Stomach smooth muscle (tissue), 2 donors: Measurements from ENCODE around the gene HRNR.
"Not testable (repeated sequence)": the region's sequence is repeated elsewhere in the genome, so short reads cannot be mapped to it uniquely, and the experiment has no call there.

Experiments used
- H3K27ac ChIP-seq: one replicate; pipeline ENCODE4 v1.7.0; 2013; ENCODE audit warnings: mild to moderate bottlenecking, low read length, inconsistent platforms
- H3K27me3 ChIP-seq, 2 donors: one replicate each; pipeline ENCODE4 v1.7.0; 2013; ENCODE audit warnings: low read length in 2 of 2; ENCODE audit not compliant: insufficient read depth in 2 of 2, control insufficient read depth in 1 of 2
- H3K36me3 ChIP-seq, 2 donors: one replicate each; pipeline ENCODE4 v1.7.0; 2013; ENCODE audit warnings: low read length in 2 of 2; ENCODE audit not compliant: control insufficient read depth in 2 of 2, insufficient read depth in 2 of 2
- H3K4me1 ChIP-seq: one replicate; pipeline ENCODE4 v1.7.0; 2013; ENCODE audit warnings: low read length; ENCODE audit not compliant: control insufficient read depth, insufficient read depth
- H3K4me3 ChIP-seq, 2 donors: one replicate each; pipeline ENCODE4 v1.7.0; 2013; ENCODE audit warnings: low read length in 2 of 2
- H3K9ac ChIP-seq, 2 donors: one replicate each; pipeline ENCODE4 v1.7.0; 2013; ENCODE audit warnings: low read length in 2 of 2, mild to moderate bottlenecking in 1 of 2
- H3K9me3 ChIP-seq, 2 donors: one replicate each; pipeline ENCODE4 v1.7.0; 2013; ENCODE audit warnings: low read length in 2 of 2; ENCODE audit not compliant: control insufficient read depth in 2 of 2
- donor health status: healthy.
- donor health status: Pancreatic carcinoma.

HRNR gene

DNA sequence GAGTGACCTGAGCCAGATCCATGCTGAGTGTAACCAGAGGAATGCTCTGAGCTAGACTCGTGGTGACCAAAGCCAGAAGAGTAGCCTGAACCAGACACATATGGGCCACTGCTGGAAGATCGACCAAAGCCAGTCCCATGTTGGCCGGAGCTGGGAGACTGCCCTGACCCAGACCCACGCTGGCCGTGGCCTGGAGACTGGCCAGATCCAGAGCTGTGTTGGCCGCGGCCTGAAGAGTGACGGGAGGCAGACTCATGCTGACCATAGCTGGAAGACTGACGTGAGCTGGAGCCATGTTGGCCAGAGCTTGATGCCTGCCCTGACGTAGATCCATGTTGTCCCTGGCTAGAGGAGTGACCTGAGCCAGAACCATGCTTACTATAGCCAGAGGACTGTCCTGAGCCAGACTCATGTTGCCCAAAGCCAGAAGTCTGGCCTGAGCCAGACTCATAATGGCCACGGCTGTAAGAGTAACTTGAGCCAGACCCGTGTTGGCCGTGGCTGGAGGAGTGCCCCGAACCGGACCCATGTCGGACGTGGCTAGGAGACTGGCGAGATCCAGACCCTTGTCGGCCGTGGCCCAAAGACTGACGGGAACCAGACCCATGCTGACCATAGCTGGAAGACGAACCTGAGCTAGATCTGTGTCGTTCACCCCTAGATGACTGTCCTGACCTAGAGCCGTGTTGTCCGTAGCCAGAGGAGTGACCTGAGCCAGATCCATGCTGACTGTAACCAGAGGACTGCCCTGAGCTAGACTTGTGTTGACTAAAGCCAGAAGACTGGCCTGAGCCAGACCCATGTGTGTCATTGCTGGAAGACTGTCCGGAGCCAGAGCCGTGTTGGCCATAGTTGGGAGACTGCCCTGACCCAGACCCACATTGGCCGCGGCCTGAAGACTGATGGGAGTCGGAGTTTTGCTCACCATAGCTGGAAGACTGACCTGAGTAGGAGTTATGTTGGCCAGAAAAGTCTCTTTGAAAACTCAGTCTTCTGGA is 3.5 kb downstream of the HRNR start:
- H3K9ac ChIP-seq: no peak overlapping the region
- H3K4me3 ChIP-seq: no peak overlapping the region
- H3K27ac ChIP-seq: no peak overlapping the region
- H3K4me1 ChIP-seq: no peaks in the 10 kb centered on the region
- no peaks in the 10 kb centered on the region for H3K27me3 ChIP-seq
- H3K9me3 ChIP-seq: no peaks in the 10 kb centered on the region
- no peaks in the 10 kb centered on the region for H3K36me3 ChIP-seq

DNA sequence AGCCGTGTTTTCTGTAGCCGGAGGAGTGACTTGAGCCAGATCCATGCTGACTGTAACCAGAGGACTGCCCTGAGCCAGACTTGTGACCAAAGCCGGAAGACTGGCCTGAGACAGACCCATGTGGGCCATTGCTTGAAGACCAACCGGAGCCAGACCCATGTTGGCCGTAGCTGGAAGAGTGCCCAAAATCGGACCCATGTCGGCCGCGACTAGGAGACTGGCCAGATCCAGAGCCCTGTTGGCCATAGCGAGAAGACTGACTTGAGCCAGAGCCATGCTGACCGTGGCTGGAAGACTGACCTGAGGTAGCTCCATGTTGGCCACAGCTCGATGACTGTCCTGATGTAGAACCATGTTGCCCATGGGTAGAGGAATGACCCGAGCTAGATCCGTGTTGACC is 4.6 kb downstream of the HRNR start:
- H3K27me3 ChIP-seq, H3K27ac ChIP-seq, H3K36me3 ChIP-seq, H3K4me1 ChIP-seq, H3K4me3 ChIP-seq, H3K9me3 ChIP-seq, H3K9ac ChIP-seq: not testable (repeated sequence)

DNA sequence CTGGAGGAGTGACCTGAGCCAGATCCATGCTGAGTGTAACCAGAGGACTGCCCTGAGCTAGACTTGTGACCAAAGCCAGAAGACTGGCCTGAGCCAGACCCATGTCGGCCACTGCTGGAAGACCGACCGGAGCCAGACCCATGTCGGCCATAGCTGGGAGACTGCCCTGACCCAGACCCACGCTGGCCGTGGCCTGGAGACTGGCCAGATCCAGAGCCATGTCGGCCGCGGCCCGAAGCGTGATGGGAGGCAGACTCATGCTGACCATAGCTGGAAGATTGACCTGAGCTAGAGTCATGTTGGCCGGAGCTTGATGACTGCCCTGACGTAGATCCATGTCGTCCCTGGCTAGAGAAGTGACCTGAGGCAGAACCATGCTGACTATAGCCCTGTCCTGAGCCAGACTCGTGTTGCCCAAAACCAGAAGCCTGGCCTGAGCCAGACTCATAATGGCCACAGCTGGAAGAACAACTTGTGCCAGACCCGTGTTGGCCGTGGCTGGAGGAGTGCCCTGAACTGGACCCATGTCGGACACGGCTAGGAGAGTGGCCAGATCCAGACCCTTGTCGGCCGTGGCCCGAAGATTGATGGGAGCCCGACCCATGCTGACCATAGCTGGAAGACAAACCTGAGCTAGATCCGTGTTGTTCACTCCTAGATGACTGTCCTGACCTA is 5.1 kb downstream of the HRNR start:
- Histone ChIP-seq H3K4me3 (no peak overlapping the region), H3K4me1 (no peaks in the 10 kb centered on the region)

DNA sequence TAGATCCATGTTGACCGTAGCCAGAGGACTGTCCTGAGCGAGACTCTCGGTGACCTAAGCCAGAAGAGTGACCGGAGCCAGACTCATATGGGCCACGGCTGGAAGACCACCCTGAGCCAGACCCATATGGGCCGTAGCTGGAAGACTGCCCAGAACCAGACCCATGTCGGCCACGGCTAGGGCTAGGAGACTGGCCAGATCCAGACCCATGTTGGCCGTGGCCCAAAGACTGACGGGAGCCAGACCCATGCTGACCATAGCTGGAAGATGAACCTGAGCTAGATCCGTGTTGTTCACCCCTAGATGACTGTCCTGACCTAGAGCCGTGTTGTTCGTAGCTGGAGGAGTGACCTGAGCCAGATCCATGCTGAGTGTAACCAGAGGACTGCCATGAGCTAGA is 8.4 kb downstream of the HRNR start:
- not testable (repeated sequence) for H3K4me1 ChIP-seq, H3K27ac ChIP-seq, H3K27me3 ChIP-seq, H3K9me3 ChIP-seq, H3K4me3 ChIP-seq, H3K9ac ChIP-seq, H3K36me3 ChIP-seq

More for the DNA sequence above, 5.1 kb downstream of the HRNR start:
- Histone ChIP-seq H3K9me3 (no peaks in the 10 kb centered on the region), H3K36me3 (no peaks in the 10 kb centered on the region), H3K27me3 (no peaks in the 10 kb centered on the region), H3K27ac (no peak overlapping the region), H3K9ac (no peak overlapping the region)

DNA sequence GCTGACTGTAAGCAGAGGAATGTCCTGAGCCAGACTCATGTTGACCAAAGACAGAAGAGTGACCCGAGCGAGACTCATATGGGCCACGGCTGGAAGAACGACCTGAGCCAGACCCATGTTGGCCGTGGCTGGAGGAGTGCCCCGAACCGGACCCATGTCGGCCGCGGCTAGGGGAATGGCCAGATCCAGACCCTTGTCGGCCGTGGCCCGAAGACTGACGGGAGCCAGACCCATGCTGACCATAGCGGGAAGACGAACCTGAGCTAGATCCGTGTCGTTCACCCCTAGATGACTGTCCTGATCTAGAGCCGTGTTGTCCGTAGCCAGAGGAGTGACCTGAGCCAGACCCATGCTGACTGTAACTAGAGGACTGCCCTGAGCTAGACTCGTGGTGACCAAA is 9.1 kb downstream of the HRNR start:
- not testable (repeated sequence) for H3K27ac ChIP-seq, H3K27me3 ChIP-seq, H3K9me3 ChIP-seq

DNA sequence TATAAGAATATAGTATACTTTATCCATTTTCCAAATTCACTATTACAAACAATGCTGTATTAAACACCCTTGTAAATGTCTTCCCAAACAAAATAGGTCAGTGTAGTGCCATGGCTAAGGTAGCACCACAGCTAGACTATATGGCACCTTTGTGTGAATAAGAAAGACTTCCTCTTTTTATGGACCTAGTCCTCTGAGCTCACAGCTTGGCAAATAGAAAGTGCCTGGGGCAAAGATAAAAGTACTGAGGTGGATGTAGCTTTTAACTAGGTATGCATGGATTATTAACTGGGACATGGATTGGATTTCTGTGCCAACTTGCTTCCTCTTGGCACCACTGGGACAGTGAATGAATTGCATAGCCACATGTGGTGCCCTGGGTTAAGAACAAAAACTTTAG is 25.0 kb downstream of the HRNR start:
- no peaks in the 10 kb centered on the region for H3K4me1 ChIP-seq
- no peak overlapping the region for H3K9ac ChIP-seq
- H3K36me3 ChIP-seq: no peaks in the 10 kb centered on the region
- H3K27me3 ChIP-seq: no peaks in the 10 kb centered on the region
- no peaks in the 10 kb centered on the region for H3K9me3 ChIP-seq
- no peak overlapping the region for H3K27ac ChIP-seq
- H3K4me3 ChIP-seq: no peak overlapping the region

More for the DNA sequence above, 9.1 kb downstream of the HRNR start:
- not testable (repeated sequence) for H3K4me3 ChIP-seq, H3K4me1 ChIP-seq, H3K9ac ChIP-seq, H3K36me3 ChIP-seq

DNA sequence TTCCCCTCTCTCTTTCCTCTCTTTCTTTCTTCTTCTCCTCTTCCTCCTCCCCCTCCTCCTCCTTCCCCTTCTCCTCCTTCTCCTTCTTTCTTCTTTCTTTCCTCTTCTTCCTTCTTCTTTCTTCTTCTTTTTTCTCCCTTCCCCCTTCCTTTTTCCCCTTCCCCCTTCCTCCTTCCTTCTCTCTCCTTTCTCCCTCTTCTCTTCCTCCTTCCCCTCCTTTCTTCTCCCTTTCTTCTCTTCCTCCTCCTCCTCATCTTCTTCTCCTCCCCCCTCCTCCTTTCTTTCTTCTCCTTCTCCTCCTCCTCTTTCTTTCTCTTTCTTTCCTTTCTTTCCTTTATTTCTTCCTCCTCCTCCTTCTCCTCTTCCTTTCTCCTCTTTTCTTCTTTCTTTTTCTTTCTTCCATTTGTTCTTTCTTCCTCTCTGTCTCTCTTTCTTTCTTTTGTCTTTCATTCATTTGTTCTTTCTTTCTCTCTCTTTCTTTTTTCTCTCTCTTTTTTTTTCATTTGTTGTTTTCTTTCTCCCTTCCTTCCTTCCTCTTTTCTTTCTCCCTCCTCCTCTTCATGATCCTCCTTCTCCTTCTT is 26.5 kb downstream of the HRNR start:
- Histone ChIP-seq H3K9me3 (no peaks in the 10 kb centered on the region), H3K9ac (no peak overlapping the region), H3K36me3 (no peaks in the 10 kb centered on the region), H3K4me1 (no peaks in the 10 kb centered on the region), H3K4me3 (no peak overlapping the region), H3K27ac (no peak overlapping the region), H3K27me3 (no peaks in the 10 kb centered on the region)

DNA sequence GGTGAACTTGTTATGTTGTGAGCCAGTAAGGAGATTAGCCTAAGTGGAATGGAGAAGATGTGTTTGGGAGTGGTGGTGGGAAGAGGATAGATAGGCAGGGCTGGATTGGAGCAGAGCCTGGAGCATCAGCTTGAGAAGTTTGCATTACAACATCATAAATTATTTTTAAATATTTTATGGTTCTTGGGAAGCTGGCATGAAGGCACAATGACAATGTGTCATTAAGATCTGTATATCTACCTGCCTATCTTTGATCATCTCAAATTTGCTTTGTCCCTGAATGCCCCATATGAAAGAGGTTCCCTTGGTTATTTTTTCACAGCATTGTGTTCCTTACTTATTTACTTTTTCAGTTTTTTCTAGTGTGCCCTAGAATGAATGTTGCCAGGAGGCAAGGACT is 32.3 kb downstream of the HRNR start:
- Histone ChIP-seq H3K36me3 (no peaks in the 10 kb centered on the region), H3K27ac (no peak overlapping the region), H3K9me3 (no peaks in the 10 kb centered on the region)

DNA sequence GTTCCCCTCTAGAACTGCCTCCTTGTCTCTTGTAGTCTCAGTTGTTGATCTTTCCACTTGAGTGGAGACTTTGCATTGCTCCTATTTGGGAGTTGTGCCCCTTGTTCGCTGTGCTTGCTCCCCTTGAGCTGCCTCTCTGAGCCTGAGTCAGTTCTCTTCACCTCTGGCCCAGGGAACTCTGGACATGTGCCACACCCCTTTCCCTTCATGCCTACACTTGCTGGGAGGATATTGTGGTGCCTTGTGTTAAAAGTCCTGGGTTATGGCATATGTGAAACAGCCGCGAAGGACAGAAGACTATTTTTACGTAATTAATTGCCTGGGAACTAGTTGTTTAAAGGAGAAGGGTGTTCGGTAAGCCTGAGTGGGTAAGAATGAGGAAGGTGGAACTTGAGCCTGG is 32.7 kb downstream of the HRNR start:
- no peak overlapping the region for H3K4me3 ChIP-seq
- H3K9ac ChIP-seq: no peak overlapping the region
- no peaks in the 10 kb centered on the region for H3K27me3 ChIP-seq
- H3K27ac ChIP-seq: no peak overlapping the region
- H3K36me3 ChIP-seq: no peaks in the 10 kb centered on the region
- no peaks in the 10 kb centered on the region for H3K9me3 ChIP-seq
- H3K4me1 ChIP-seq: no peaks in the 10 kb centered on the region

More for the DNA sequence above, 32.3 kb downstream of the HRNR start:
- H3K27me3 ChIP-seq: no peaks in the 10 kb centered on the region
- H3K4me3 ChIP-seq: no peak overlapping the region
- H3K4me1 ChIP-seq: no peaks in the 10 kb centered on the region
- no peak overlapping the region for H3K9ac ChIP-seq

DNA sequence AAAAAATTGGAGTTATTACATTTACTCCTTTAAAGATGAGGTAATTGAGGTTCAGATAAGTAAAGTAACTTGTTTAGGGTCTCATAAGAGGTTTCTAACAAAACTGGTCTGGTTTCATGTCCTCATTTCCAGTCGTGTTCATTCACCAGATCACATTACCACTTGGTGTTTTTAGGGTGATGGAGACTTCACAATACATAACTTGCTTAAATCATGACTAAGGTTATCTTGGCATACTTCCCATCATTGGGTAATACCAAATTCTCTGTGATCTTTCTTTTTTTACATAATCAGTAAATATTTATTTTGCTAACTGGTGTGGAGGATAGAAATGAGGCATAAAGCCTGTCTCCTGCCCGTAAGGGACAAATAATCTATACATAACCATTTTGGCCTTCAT is 33.4 kb downstream of the HRNR start:
- H3K4me3 ChIP-seq: no peak overlapping the region

More for the DNA sequence above, 33.4 kb downstream of the HRNR start:
- H3K4me1 ChIP-seq: peaks cover under 1% of the 10 kb centered on the region
- no peak overlapping the region for H3K9ac ChIP-seq
- H3K36me3 ChIP-seq: no peaks in the 10 kb centered on the region
- no peaks in the 10 kb centered on the region for H3K9me3 ChIP-seq
- H3K27me3 ChIP-seq: no peaks in the 10 kb centered on the region
- no peak overlapping the region for H3K27ac ChIP-seq
